OCI-LY7 (cell line): Measurements from ENCODE around the gene CEP164. TPM values are rescaled to one million over a fixed set of nuclear protein-coding genes. Genes with fewer than 3 reads are reported as not detected.
A peak's percentile ranks its signal among the peaks of the same experiment; 100 is the strongest.

Source experiments
- Bru-seq: library from RNA; stranded (reverse); fragments of 400-500 nt; gene quantifications from one replicate; lab custom pipeline; 2021; lab: Mats Ljungman, UMichigan
- BruChase-seq, 2 experiments: library from RNA; stranded (reverse); fragments of 400-500 nt; gene quantifications; one replicate each; lab custom pipeline; 2021; lab: Mats Ljungman, UMichigan
- BruUV-seq: library from RNA; stranded (reverse); fragments of 400-500 nt; replicated peaks from 2 replicates; lab custom pipeline; 2021; lab: Mats Ljungman, UMichigan
- CTCF ChIA-PET: fragments of 300-600 bp; sonication (Branson Sonifier 250); formaldehyde crosslinking; loops from one replicate; lab custom pipeline; 2022; ENCODE audit warnings: antibody characterized with exemption; ENCODE audit not compliant: unreplicated experiment; lab: Charles Lee
- POLR2A ChIA-PET: fragments of 300-600 bp; sonication (Branson Sonifier 250); formaldehyde crosslinking; loops from one replicate; lab custom pipeline; 2022; ENCODE audit warnings: antibody characterized with exemption; lab: Charles Lee
- DNase-seq: peaks from one replicate; pipeline ENCODE4 v3.0.0-alpha.2; 2015; ENCODE audit warnings: low spot score
- H2AFZ ChIP-seq: fragments of 200-600 bp; sonication (generic), shearing (Covaris generic); 2 replicates; pipeline ENCODE4 v1.6.1; 2014; ENCODE audit warnings: mild to moderate bottlenecking, antibody characterized with exemption, low read length, moderate library complexity
- H3K27ac ChIP-seq: fragments of 200-600 bp; sonication (generic); 2 replicates; pipeline ENCODE4 v1.5.1; 2014; ENCODE audit warnings: mixed run types, low read depth, mild to moderate bottlenecking, moderate library complexity, low read length, inconsistent platforms; ENCODE audit not compliant: poor library complexity, severe bottlenecking
- H3K36me3 ChIP-seq: fragments of 200-600 bp; sonication (generic); 2 replicates; pipeline ENCODE4 v1.6.1; 2014; ENCODE audit warnings: mild to moderate bottlenecking, antibody characterized with exemption, low read length, moderate library complexity, mixed read lengths; ENCODE audit not compliant: insufficient read depth
- H3K4me1 ChIP-seq: fragments of 200-600 bp; sonication (generic); 2 replicates; pipeline ENCODE4 v1.5.1; 2014; ENCODE audit warnings: mild to moderate bottlenecking, low read length; ENCODE audit not compliant: insufficient read depth, poor library complexity, severe bottlenecking
- H3K4me2 ChIP-seq: fragments of 200-600 bp; sonication (generic); 2 replicates; pipeline ENCODE4 v1.6.1; 2014; ENCODE audit warnings: mild to moderate bottlenecking, low read length
- H3K4me3 ChIP-seq: fragments of 200-600 bp; sonication (generic); 2 replicates; pipeline ENCODE4 v1.5.1; 2014; ENCODE audit warnings: mild to moderate bottlenecking, low read depth, low read length; ENCODE audit not compliant: poor library complexity, severe bottlenecking
- H3K79me2 ChIP-seq: fragments of 200-600 bp; sonication (generic); 2 replicates; pipeline ENCODE4 v1.6.1; 2016; ENCODE audit warnings: low read depth, mild to moderate bottlenecking, low read length, moderate library complexity, mixed read lengths; ENCODE audit not compliant: insufficient read depth
- H3K9me2 ChIP-seq: fragments of 200-600 bp; sonication (generic); 2 replicates; pipeline ENCODE4 v1.6.1; 2016; ENCODE audit warnings: mild to moderate bottlenecking, low read length, mixed read lengths; ENCODE audit not compliant: insufficient read depth
- H3K9me3 ChIP-seq: fragments of 200-600 bp; sonication (generic); 2 replicates; pipeline ENCODE4 v1.6.1; 2014; ENCODE audit warnings: mild to moderate bottlenecking, mixed run types, low read length, mixed read lengths
- H4K20me1 ChIP-seq: fragments of 200-600 bp; sonication (generic); 2 replicates; pipeline ENCODE4 v1.6.1; 2014; ENCODE audit warnings: mild to moderate bottlenecking, antibody characterized with exemption, low read length, moderate library complexity, mixed read lengths; ENCODE audit not compliant: insufficient read depth
- EZH2phosphoT487 ChIP-seq: fragments of 200-600 bp; sonication (generic); IDR thresholded peaks from 2 replicates; pipeline ENCODE4 v1.6.1; 2018; ENCODE audit warnings: low read depth, borderline replicate concordance, mild to moderate bottlenecking, mixed run types, antibody characterized with exemption, low read length, moderate library complexity, mixed read lengths
- intact Hi-C: fragments of 100-400 bp; cut with micrococcal nuclease; formaldehyde crosslinking; loops from one replicate; pipeline ENCODE4 v1.10.0; 2022; ENCODE audit not compliant: unreplicated experiment
- long read RNA-seq: library from polyadenylated mRNA; stranded (forward); transcript quantifications from one replicate; pipeline ENCODE4 v2.0.0, GENCODE V29; 2022
- total RNA-seq, 2 experiments: library from RNA; depleted of rRNA in 1 of 2; stranded (reverse); fragments of >200 nt in 1 of 2; shearing (Covaris generic) in 1 of 2; gene quantifications; 2 replicates each; pipeline ENCODE4 v1.2.3, GENCODE V29; 2014 to 2022
- TF ChIP-seq, protein P1 (sequence below): fragments of 200-600 bp; sonication (generic); conservative IDR thresholded peaks from 2 replicates; pipeline ENCODE4 v1.5.1; 2014; ENCODE audit warnings: mild to moderate bottlenecking, antibody characterized with exemption, low read length, moderate library complexity, mixed read lengths

The CEP164 gene
- 25.3 and 34.6 TPM in 2 replicates for total RNA-seq (2014; rRNA removed; shearing (Covaris generic))
- 41.2 and 48.7 TPM in 2 replicates for total RNA-seq (2022)
- percentile 63 among the genes with signal in this experiment for Bru-seq, nascent RNA
- percentile 67 among the genes with signal in this experiment for BruChase-seq, experiment 1, labeled RNA remaining after a 6-hour chase
- BruChase-seq, experiment 2, labeled RNA remaining after a 2-hour chase = percentile 63 among the genes with signal in this experiment
- long read RNA-seq, partial matches to known transcripts = 5 of 19 reads
- long read RNA-seq, other reads (novel, unspliced or antisense) = 10 of 19 reads

DNA sequence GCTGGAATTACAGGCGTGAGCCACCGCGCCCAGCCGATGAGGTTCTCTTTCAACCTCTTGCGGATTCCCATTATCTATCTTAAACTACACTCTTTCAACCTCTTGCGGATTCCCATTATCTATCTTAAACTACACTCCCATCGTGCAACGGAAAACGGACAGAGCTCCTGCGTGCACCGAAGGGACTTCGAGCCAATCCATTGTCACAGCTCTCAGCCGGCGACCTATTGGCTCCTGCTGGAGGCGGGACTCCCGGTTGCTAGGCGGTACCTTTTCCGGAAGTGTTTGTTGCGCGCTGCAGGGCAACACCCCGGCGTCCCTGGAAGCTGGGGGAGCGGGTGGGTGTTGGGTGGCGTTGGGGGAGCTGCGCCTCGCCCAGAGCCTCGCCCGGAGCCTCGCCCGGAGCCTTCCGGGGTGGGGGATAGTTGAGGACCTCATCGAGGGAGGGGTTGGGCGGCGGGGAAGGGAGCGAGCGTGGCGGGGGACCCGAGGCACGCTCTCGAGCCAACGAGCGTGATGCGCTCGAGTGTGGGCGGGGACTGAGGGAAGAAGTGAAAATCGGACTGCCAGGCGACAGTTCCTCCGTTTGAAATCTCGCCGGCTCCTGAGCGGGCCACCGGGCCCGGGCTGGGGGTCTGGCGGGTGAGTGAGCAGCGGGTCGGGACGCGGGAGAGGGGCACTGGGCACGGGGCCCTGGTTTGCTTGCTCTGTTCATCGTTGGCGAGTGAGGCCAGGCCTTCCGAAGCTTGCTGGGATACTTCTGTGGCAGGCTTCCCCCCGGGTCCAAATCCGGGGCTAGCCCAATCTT lies at the start of gene CEP164:
TSS of gene CEP164 (plus strand) at position 288 of the 808 bp plus-strand sequence. CDS start 10,733 bp downstream, outside the sequence.
- Histone ChIP-seq H3K9me2 (no peaks in the 10 kb centered on the region), H3K4me1 (peaks cover 10% of the 10 kb centered on the region), H3K79me2 (no peaks in the 10 kb centered on the region), H2AFZ (peak within 1 kb of the TSS; percentile 87), H3K36me3 (no peaks in the 10 kb centered on the region), H3K4me2 (peak within 1 kb of the TSS; percentile 97), H3K9me3 (no peaks in the 10 kb centered on the region), H4K20me1 (no peaks in the 10 kb centered on the region), H3K4me3 (peak within 1 kb of the TSS; percentile 92), H3K27ac (peak within 1 kb of the TSS; percentile 60)
- DNase-seq = peak; percentile 98
- POLR2A ChIA-PET = interaction anchor here (0.5 to 1.7 kb wide), 11 partner anchors 14 to 648 kb away, joined by 3 to 6 read pairs (median 3); no protein-coding TSS in a partner anchor
- BruUV-seq = no TSS peak
- no peak for TF ChIP-seq EZH2phosphoT487
- TF ChIP-seq, protein P1, sequence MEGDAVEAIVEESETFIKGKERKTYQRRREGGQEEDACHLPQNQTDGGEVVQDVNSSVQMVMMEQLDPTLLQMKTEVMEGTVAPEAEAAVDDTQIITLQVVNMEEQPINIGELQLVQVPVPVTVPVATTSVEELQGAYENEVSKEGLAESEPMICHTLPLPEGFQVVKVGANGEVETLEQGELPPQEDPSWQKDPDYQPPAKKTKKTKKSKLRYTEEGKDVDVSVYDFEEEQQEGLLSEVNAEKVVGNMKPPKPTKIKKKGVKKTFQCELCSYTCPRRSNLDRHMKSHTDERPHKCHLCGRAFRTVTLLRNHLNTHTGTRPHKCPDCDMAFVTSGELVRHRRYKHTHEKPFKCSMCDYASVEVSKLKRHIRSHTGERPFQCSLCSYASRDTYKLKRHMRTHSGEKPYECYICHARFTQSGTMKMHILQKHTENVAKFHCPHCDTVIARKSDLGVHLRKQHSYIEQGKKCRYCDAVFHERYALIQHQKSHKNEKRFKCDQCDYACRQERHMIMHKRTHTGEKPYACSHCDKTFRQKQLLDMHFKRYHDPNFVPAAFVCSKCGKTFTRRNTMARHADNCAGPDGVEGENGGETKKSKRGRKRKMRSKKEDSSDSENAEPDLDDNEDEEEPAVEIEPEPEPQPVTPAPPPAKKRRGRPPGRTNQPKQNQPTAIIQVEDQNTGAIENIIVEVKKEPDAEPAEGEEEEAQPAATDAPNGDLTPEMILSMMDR = no peak
- CTCF ChIA-PET = interaction anchor here (0.6 to 1.0 kb wide), 2 partner anchors 44 to 1727 kb away, joined by 3 read pairs; no protein-coding TSS in a partner anchor
- intact Hi-C loops = loop anchor here (2.0 kb wide), 1 partner anchor 95 kb away; the partner anchor contains the start of genes PCSK7 and RNF214

DNA sequence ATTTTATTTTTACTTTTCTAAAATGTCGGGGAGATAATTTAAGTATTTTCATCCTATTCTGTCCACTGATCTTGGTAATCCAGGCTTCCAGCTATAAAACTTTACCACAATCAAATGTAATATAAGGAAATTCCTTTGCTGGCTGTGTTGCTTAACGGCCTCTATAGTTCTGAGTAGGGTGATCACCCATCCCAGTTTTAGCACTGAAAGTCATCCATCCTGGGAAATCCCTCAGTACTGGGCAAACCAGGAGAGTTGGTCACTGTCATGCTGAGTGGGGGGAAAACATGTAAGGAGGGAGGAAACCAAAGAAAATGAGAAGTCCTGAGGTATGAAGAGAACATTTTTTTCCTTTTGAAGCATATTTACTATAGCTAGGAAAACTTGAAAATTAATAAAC lies 49.3 kb upstream of the CEP164 start:
- no peak overlapping the region for H3K4me3 ChIP-seq
- DNase-seq = no peak
- H3K27ac ChIP-seq = no peak overlapping the region
- no peak overlapping the region for H3K4me2 ChIP-seq
- CTCF ChIA-PET = no interaction called here
- no TSS peak for BruUV-seq
- no peaks in the 10 kb centered on the region for H3K9me3 ChIP-seq
- no peaks in the 10 kb centered on the region for H3K79me2 ChIP-seq
- POLR2A ChIA-PET = no interaction called here
- no peaks in the 10 kb centered on the region for H3K4me1 ChIP-seq
- intact Hi-C loops = no loop called here
- H2AFZ ChIP-seq = no peak overlapping the region
- TF ChIP-seq, protein P1 = no peak
- no peaks in the 10 kb centered on the region for H3K9me2 ChIP-seq
- H4K20me1 ChIP-seq = no peaks in the 10 kb centered on the region
- peaks cover 25% of the 10 kb centered on the region for H3K36me3 ChIP-seq
